ENCODE measurements around the gene ZNF532. TPM values are rescaled to one million over a fixed set of nuclear protein-coding genes. Genes with fewer than 3 reads are reported as not detected.

ZNF532 gene
- total RNA-seq, 1 donor from 2014 or later = 137 TPM

DNA sequence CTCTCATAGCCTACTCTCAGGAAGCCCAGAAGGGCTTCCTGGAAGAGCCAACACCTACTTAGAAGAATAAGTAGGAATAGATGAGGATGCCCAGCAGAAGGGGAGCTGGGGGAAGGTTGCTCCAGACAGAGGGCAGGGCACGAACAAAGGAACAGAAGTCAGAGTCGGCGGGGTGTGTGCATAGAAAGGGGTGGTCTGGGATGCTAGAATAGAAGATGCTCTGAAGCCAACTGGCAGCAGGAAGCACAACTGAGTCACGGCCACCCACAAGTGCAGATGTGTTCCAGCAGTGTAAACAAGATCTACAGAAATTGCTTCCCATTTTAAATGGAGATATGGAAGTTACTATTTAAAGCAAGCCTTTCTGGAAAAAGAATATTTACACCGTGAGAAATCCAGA is 131.0 kb downstream of the ZNF532 start:
- no peak overlapping the region for H3K4me2 ChIP-seq
- H3K27ac ChIP-seq = no peak overlapping the region
- no peaks in the 10 kb centered on the region for H4K20me1 ChIP-seq (ENCODE audit: low read depth)
- no peaks in the 10 kb centered on the region for H3K79me2 ChIP-seq (ENCODE audit: low read depth)
- peaks cover 31% of the 10 kb centered on the region for H3K4me1 Mint-ChIP-seq
- H3K9me3 ChIP-seq (ENCODE audit: low read depth) = no peaks in the 10 kb centered on the region
- peak overlapping the region; percentile 43 for H3K27ac Mint-ChIP-seq
- TF ChIP-seq EZH2phosphoT487 (IDR thresholded peaks at IDR 0.05) = no peak
- TF ChIP-seq, protein P1, sequence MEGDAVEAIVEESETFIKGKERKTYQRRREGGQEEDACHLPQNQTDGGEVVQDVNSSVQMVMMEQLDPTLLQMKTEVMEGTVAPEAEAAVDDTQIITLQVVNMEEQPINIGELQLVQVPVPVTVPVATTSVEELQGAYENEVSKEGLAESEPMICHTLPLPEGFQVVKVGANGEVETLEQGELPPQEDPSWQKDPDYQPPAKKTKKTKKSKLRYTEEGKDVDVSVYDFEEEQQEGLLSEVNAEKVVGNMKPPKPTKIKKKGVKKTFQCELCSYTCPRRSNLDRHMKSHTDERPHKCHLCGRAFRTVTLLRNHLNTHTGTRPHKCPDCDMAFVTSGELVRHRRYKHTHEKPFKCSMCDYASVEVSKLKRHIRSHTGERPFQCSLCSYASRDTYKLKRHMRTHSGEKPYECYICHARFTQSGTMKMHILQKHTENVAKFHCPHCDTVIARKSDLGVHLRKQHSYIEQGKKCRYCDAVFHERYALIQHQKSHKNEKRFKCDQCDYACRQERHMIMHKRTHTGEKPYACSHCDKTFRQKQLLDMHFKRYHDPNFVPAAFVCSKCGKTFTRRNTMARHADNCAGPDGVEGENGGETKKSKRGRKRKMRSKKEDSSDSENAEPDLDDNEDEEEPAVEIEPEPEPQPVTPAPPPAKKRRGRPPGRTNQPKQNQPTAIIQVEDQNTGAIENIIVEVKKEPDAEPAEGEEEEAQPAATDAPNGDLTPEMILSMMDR (IDR thresholded peaks at IDR 0.05) = no peak
- TF ChIP-seq EZH2 (IDR thresholded peaks at IDR 0.05) = no peak
- no peak overlapping the region for H3K4me3 Mint-ChIP-seq
- H3K27me3 ChIP-seq = no peaks in the 10 kb centered on the region
- peaks cover 2% of the 10 kb centered on the region for H3K27me3 Mint-ChIP-seq (ENCODE audit: insufficient read depth, low read depth)
- H3K9me3 Mint-ChIP-seq = no peaks in the 10 kb centered on the region
- H3K4me1 ChIP-seq = no peaks in the 10 kb centered on the region
- H3K36me3 Mint-ChIP-seq = no peaks in the 10 kb centered on the region
- no peaks in the 10 kb centered on the region for H3F3A ChIP-seq (ENCODE audit: low read depth)
- no peak overlapping the region for H3K9ac ChIP-seq
- no peaks in the 10 kb centered on the region for H3K36me3 ChIP-seq
- H2AFZ ChIP-seq (replicated peaks) = no peak overlapping the region
- H3K4me3 ChIP-seq = no peak overlapping the region
- no peak for DNase-seq (ENCODE audit: low spot score)

DNA sequence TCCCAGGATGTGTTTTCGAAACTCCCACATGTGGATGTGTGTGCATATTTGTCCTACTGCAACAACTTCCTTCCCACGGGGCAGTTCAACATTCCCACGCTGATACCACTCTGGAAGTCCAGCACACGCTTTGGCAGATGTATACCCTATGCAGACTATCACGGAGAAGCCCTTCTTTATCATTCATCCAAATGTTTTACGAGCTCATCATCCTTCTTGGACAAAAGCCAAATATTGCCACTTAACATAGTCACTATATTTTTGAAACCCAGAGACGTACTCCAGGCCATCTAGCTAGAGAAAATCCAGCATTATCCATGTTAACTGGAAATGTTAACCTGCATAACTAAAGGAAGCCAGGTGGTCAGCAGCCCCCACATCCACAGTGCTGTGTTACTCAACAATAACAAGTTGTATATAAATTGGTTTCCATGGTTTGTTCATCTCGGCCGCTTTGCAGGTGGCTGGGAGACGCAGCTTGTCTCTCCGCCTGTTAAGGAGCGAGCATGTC is 131.5 kb downstream of the ZNF532 start:
- H3K4me1 ChIP-seq = peaks cover 2% of the 10 kb centered on the region
- no peak overlapping the region for H3K4me3 ChIP-seq

DNA sequence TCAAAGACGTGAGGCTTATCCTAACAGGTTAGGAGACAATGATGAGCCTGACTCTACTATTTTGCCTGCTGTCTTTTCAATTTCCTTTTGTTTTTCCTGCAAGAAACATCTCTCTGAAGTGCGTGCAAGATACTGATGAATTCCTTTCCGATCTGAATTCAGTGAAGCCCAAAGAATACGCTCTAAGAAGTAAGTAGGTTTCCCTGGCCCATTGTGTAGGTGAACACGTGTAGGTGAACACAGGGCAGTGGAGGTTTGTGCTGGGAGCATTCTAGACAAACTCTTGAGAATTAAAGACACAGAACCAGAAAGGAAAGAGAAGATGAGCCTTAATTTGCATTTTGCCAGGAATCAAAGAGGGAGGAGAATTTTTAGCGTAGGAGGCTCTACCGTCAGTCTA is 132.0 kb downstream of the ZNF532 start:
- Histone ChIP-seq H3K9ac (no peak overlapping the region), H3K4me2 (no peak overlapping the region)
- peaks cover 34% of the 10 kb centered on the region for H3K4me1 Mint-ChIP-seq

More for the DNA sequence above, 131.5 kb downstream of the ZNF532 start:
- no peaks in the 10 kb centered on the region for H3K27me3 ChIP-seq
- H3K27me3 Mint-ChIP-seq (ENCODE audit: insufficient read depth, low read depth) = peaks cover 2% of the 10 kb centered on the region
- H3K4me2 ChIP-seq = no peak overlapping the region
- H2AFZ ChIP-seq (replicated peaks) = no peak overlapping the region
- peaks cover 31% of the 10 kb centered on the region for H3K4me1 Mint-ChIP-seq
- no peak overlapping the region for H3K4me3 Mint-ChIP-seq
- H3K27ac Mint-ChIP-seq = peak overlapping the region; percentile 92
- H3K36me3 ChIP-seq = no peaks in the 10 kb centered on the region
- DNase-seq (ENCODE audit: low spot score) = no peak
- no peaks in the 10 kb centered on the region for H3K9me3 ChIP-seq (ENCODE audit: low read depth)
- H3K9me3 Mint-ChIP-seq = no peaks in the 10 kb centered on the region
- H3K27ac ChIP-seq = no peak overlapping the region
- no peaks in the 10 kb centered on the region for H4K20me1 ChIP-seq (ENCODE audit: low read depth)
- H3K79me2 ChIP-seq (ENCODE audit: low read depth) = no peaks in the 10 kb centered on the region
- TF ChIP-seq EZH2phosphoT487 (IDR thresholded peaks at IDR 0.05) (no peak), EZH2 (IDR thresholded peaks at IDR 0.05) (no peak)
- TF ChIP-seq, protein P1 (IDR thresholded peaks at IDR 0.05) = no peak
- H3K36me3 Mint-ChIP-seq = no peaks in the 10 kb centered on the region
- no peaks in the 10 kb centered on the region for H3F3A ChIP-seq (ENCODE audit: low read depth)
- H3K9ac ChIP-seq = no peak overlapping the region

More for the DNA sequence above, 132.0 kb downstream of the ZNF532 start:
- Histone ChIP-seq H2AFZ (replicated peaks) (no peak overlapping the region), H3K27me3 (no peaks in the 10 kb centered on the region), H4K20me1 (ENCODE audit: low read depth) (no peaks in the 10 kb centered on the region), H3K79me2 (ENCODE audit: low read depth) (no peaks in the 10 kb centered on the region), H3K4me3 (no peak overlapping the region), H3K9me3 (ENCODE audit: low read depth) (no peaks in the 10 kb centered on the region), H3K27ac (no peak overlapping the region), H3K36me3 (no peaks in the 10 kb centered on the region), H3F3A (ENCODE audit: low read depth) (peaks cover 5% of the 10 kb centered on the region), H3K4me1 (peaks cover 7% of the 10 kb centered on the region)
- Mint-ChIP-seq H3K9me3 (no peaks in the 10 kb centered on the region), H3K4me3 (peak overlapping the region; percentile 12), H3K27ac (peak overlapping the region; percentile 92), H3K36me3 (no peaks in the 10 kb centered on the region), H3K27me3 (ENCODE audit: insufficient read depth, low read depth) (peaks cover 2% of the 10 kb centered on the region)
- no peak for DNase-seq (ENCODE audit: low spot score)
- TF ChIP-seq, protein P1 (IDR thresholded peaks at IDR 0.05) = no peak
